SKM-1 treated with dmso at 0.1 percent for 144 hours (cell line): ENCODE data around the gene GAS7.

Source experiments
- DNase-seq: peaks from one replicate; lab custom pipeline; 2025; ENCODE audit not compliant: unreplicated experiment; lab: John Stamatoyannopoulos, UW

GAS7 gene

GRCh38 chr17:9900044-9900594 is 298.3 kb downstream of the GAS7 start:
- no peak for DNase-seq

GRCh38 chr17:9899280-9900043 is 298.9 kb downstream of the GAS7 start:
- DNase-seq, result no peak

- no peak for DNase-seq
Measured at GRCh38 chr17:9898812-9899211, 299.6 kb downstream of the GAS7 start.

- DNase-seq, result no peak
Measured at GRCh38 chr17:9897372-9897968, 300.9 kb downstream of the GAS7 start.

GRCh38 chr17:9895923-9896322 is 302.5 kb downstream of the GAS7 start:
- no peak for DNase-seq

GRCh38 chr17:9894231-9894630 is 304.2 kb downstream of the GAS7 start:
- DNase-seq, result no peak

- no peak for DNase-seq
Measured at GRCh38 chr17:9893411-9894012, 304.9 kb downstream of the GAS7 start.

GRCh38 chr17:9890124-9890523 is 308.3 kb downstream of the GAS7 start:
- DNase-seq, result peak; percentile 34

GRCh38 chr17:9887508-9887907 is 310.9 kb downstream of the GAS7 start:
- DNase-seq, result no peak

- DNase-seq, result no peak
Measured at GRCh38 chr17:9886141-9886930, 312.1 kb downstream of the GAS7 start.

GRCh38 chr17:9883451-9883850 is 315.0 kb downstream of the GAS7 start:
- no peak for DNase-seq

- DNase-seq, result no peak
Measured at GRCh38 chr17:9880582-9880999, 317.8 kb downstream of the GAS7 start.

- DNase-seq, result no peak
Measured at GRCh38 chr17:9878786-9879525, 319.4 kb downstream of the GAS7 start.

- no peak for DNase-seq
Measured at GRCh38 chr17:9878356-9878755, 320.1 kb downstream of the GAS7 start.

- no peak for DNase-seq
Measured at GRCh38 chr17:9875441-9875840, 323.0 kb downstream of the GAS7 start.

GRCh38 chr17:9874722-9875121 is 323.7 kb downstream of the GAS7 start:
- DNase-seq, result no peak

GRCh38 chr17:9872852-9873251 is 325.6 kb downstream of the GAS7 start:
- DNase-seq, result no peak

- no peak for DNase-seq
Measured at GRCh38 chr17:9868552-9868951, 329.9 kb downstream of the GAS7 start.

GRCh38 chr17:9865586-9865985 is 332.8 kb downstream of the GAS7 start:
- peak; percentile 33 for DNase-seq

GRCh38 chr17:9862949-9863348 is 335.5 kb downstream of the GAS7 start:
- DNase-seq, result no peak

- no peak for DNase-seq
Measured at GRCh38 chr17:9862220-9862619, 336.2 kb downstream of the GAS7 start.
